PC-9 (cell line): Measurements from ENCODE around the gene TIMM8A.

Experiments used
- EZH2 ChIP-seq: fragments of 200-600 bp; sonication (generic); IDR thresholded peaks from 2 replicates; pipeline ENCODE4 v1.8.0; 2017; ENCODE audit warnings: antibody characterized with exemption, low read depth
- TF ChIP-seq, protein P1 (sequence below): fragments of 200-600 bp; sonication (generic); conservative IDR thresholded peaks from 2 replicates; pipeline ENCODE4 v1.6.1; 2017; ENCODE audit warnings: mixed run types, antibody characterized with exemption, mild to moderate bottlenecking, moderate library complexity

DNA sequence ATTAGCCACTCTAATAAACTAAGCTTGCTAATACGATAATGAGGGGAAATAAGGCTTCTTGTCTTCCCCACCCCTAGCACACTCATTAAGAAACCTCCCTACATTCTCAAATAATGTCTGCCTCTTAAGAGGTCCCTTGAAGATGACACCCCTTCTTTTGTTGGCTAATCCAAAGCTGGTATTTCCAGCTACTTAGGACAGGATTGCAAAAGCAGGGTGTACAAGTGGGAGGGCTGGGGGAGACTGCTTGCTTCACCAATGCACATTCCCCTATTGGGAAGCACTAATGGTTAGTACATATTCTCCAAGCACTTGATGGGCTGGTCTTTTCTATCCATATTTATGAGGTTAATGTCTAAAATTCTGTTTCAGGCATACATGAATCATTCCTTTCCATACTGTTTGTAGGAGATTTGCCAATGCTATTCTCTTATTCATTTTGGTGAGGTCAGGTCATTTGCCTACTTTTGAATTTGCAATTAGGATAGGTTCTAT is 16.8 kb upstream of the TIMM8A start:
- TF ChIP-seq, protein P1, sequence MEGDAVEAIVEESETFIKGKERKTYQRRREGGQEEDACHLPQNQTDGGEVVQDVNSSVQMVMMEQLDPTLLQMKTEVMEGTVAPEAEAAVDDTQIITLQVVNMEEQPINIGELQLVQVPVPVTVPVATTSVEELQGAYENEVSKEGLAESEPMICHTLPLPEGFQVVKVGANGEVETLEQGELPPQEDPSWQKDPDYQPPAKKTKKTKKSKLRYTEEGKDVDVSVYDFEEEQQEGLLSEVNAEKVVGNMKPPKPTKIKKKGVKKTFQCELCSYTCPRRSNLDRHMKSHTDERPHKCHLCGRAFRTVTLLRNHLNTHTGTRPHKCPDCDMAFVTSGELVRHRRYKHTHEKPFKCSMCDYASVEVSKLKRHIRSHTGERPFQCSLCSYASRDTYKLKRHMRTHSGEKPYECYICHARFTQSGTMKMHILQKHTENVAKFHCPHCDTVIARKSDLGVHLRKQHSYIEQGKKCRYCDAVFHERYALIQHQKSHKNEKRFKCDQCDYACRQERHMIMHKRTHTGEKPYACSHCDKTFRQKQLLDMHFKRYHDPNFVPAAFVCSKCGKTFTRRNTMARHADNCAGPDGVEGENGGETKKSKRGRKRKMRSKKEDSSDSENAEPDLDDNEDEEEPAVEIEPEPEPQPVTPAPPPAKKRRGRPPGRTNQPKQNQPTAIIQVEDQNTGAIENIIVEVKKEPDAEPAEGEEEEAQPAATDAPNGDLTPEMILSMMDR = no peak
- TF ChIP-seq EZH2 = no peak
